ENCODE results near the gene PRKCZ. TPM values are rescaled to one million over a fixed set of nuclear protein-coding genes. Genes with fewer than 3 reads are reported as not detected.

The PRKCZ gene
- total and polyA plus RNA-seq, 9 of the 15 experiments (the other 6 are each of a cell fraction or from before 2014, with no cell fraction given), result 0.07 to 3.1 (median 1.3) TPM

DNA sequence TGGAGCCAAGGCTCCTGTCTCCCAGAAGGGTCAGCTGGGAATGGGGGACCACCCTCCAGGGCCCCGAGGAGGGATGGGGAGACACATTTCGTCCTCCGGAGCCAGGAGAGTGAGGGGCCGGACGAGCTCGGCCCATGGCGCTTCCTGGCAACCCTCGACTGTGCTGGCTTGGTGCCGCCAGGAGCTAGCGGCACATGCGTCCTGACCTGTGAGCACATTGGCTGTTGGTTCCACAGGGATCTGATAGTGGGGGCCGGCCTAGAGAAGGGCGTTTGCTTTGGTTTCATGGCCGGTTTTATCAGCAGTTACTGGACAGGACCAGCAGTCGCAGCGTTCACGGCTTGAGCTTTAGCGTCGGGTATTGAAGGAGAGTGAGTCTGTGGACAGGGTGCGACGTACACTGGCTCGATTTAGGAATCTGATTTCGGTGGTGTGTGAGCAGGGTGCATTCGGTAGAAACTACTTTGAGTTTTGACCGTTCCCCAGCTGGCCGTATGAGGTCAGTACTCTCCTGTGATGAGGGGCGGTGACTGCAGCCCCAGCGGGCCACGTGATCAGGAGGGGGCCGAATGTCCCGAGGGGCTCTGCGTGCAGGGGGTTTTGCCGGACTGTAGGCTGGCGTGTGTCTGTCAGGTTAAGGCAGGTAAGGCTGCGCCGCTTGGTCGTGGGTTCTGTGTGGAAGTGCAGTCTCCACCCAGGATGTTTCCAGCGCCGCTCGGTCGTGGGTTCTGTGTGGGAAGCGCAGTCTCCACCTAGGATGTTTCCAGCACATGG, 125.7 kb downstream of the PRKCZ start (continued):
- TF ChIP-seq ZNF398 (CRISPR knock-in tag; IDR thresholded peaks at IDR 0.05) (no peak), CXXC5 (CRISPR knock-in tag; IDR thresholded peaks at IDR 0.05) (peak; percentile 84), HDAC3 (IDR thresholded peaks at IDR 0.05; ENCODE audit: borderline replicate concordance, partially characterized antibody) (no peak), MBD2 (IDR thresholded peaks at IDR 0.05; ENCODE audit: borderline replicate concordance, low read depth) (no peak), L3MBTL2 (IDR thresholded peaks at IDR 0.05) (peak; percentile 99), HNRNPL (IDR thresholded peaks at IDR 0.05; ENCODE audit: low read depth, low read length) (no peak), FOS (IDR thresholded peaks at IDR 0.05; ENCODE audit: extremely low read depth, insufficient read length) (no peak), ZNF277 (CRISPR knock-in tag; IDR thresholded peaks at IDR 0.05; ENCODE audit: borderline replicate concordance) (no peak), HNRNPH1 (optimal IDR thresholded peaks at IDR 0.05; ENCODE audit: low read depth, low read length) (no peak), XRCC4 (IDR thresholded peaks at IDR 0.05; ENCODE audit: extremely low read depth, insufficient read depth, insufficient read length) (no peak), FOXP1 (CRISPR knock-in tag; IDR thresholded peaks at IDR 0.05) (peak; percentile 96), GABPB1 (CRISPR knock-in tag; IDR thresholded peaks at IDR 0.05) (peak; percentile 42), MCM5 (IDR thresholded peaks at IDR 0.05; ENCODE audit: low read depth) (no peak), POU5F1 (IDR thresholded peaks at IDR 0.05; ENCODE audit: borderline replicate concordance, low read depth, low read length, partially characterized antibody) (no peak), ZNF668 (CRISPR knock-in tag; IDR thresholded peaks at IDR 0.05) (peak; percentile 64; the same call in 1 of the 2 replicates), NFE2 (IDR thresholded peaks at IDR 0.05; ENCODE audit: low read depth) (no peak), SRSF7 (optimal IDR thresholded peaks at IDR 0.05; ENCODE audit: low read depth, low read length) (no peak), ZNF41 (CRISPR knock-in tag; conservative IDR thresholded peaks at IDR 0.05) (no peak), ZNF436 (CRISPR knock-in tag; IDR thresholded peaks at IDR 0.05) (no peak), TGIF2 (CRISPR knock-in tag; IDR thresholded peaks at IDR 0.05) (no peak), ILK (tag; IDR thresholded peaks at IDR 0.05; ENCODE audit: borderline replicate concordance, low read depth) (no peak), NFIC (IDR thresholded peaks at IDR 0.05) (peak; percentile 74), SRF (CRISPR knock-in tag; IDR thresholded peaks at IDR 0.05) (no peak), ZNF764 (CRISPR knock-in tag; IDR thresholded peaks at IDR 0.05; ENCODE audit: low read depth) (no peak)
- TF ChIP-seq, protein P1, sequence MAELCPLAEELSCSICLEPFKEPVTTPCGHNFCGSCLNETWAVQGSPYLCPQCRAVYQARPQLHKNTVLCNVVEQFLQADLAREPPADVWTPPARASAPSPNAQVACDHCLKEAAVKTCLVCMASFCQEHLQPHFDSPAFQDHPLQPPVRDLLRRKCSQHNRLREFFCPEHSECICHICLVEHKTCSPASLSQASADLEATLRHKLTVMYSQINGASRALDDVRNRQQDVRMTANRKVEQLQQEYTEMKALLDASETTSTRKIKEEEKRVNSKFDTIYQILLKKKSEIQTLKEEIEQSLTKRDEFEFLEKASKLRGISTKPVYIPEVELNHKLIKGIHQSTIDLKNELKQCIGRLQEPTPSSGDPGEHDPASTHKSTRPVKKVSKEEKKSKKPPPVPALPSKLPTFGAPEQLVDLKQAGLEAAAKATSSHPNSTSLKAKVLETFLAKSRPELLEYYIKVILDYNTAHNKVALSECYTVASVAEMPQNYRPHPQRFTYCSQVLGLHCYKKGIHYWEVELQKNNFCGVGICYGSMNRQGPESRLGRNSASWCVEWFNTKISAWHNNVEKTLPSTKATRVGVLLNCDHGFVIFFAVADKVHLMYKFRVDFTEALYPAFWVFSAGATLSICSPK (IDR thresholded peaks at IDR 0.05; ENCODE audit: borderline replicate concordance), result no peak
